Parathyroid adenoma (tissue), 2 donors: ENCODE data around the gene GRIN3A.

Experiments
- H2AFZ ChIP-seq: fragments of 300-600 bp; sonication (generic); one replicate; pipeline ENCODE4 v1.7.0; 2017; ENCODE audit warnings: antibody characterized with exemption, mild to moderate bottlenecking
- H3K27ac ChIP-seq: fragments of 300-600 bp; sonication (generic); one replicate; pipeline ENCODE4 v1.7.0; 2017
- H3K27me3 ChIP-seq: fragments of 300-600 bp; sonication (generic); one replicate; pipeline ENCODE4 v1.7.0; 2017; ENCODE audit warnings: low read length; ENCODE audit not compliant: control insufficient read depth, insufficient read depth
- H3K36me3 ChIP-seq: fragments of 300-600 bp; sonication (generic); one replicate; pipeline ENCODE4 v1.7.0; 2017; ENCODE audit warnings: low read length; ENCODE audit not compliant: control insufficient read depth, insufficient read depth
- H3K4me1 ChIP-seq: fragments of 300-600 bp; sonication (generic); one replicate; pipeline ENCODE4 v1.7.0; 2017; ENCODE audit warnings: control low read depth
- H3K4me2 ChIP-seq: fragments of 300-600 bp; sonication (generic); one replicate; pipeline ENCODE4 v1.7.0; 2017; ENCODE audit warnings: low read length
- H3K4me3 ChIP-seq: fragments of 300-600 bp; sonication (generic); one replicate; pipeline ENCODE4 v1.7.0; 2017; ENCODE audit warnings: low read depth, low read length
- H3K79me2 ChIP-seq: fragments of 300-600 bp; sonication (generic); one replicate; pipeline ENCODE4 v1.7.0; 2017; ENCODE audit warnings: control low read depth
- H3K9ac ChIP-seq: fragments of 300-600 bp; sonication (generic); one replicate; pipeline ENCODE4 v1.7.0; 2017; ENCODE audit warnings: mild to moderate bottlenecking
- H3K9me3 ChIP-seq: fragments of 300-600 bp; sonication (generic); one replicate; pipeline ENCODE4 v1.7.0; 2017; ENCODE audit warnings: low read length; ENCODE audit not compliant: control insufficient read depth
- CTCF ChIP-seq: fragments of 300-600 bp; sonication (generic); IDR thresholded peaks from one replicate; pipeline ENCODE4 v1.7.0; 2017; ENCODE audit warnings: antibody characterized with exemption, mild to moderate bottlenecking
- donor health status: primary hyperparathyroidism.

The GRIN3A gene

DNA sequence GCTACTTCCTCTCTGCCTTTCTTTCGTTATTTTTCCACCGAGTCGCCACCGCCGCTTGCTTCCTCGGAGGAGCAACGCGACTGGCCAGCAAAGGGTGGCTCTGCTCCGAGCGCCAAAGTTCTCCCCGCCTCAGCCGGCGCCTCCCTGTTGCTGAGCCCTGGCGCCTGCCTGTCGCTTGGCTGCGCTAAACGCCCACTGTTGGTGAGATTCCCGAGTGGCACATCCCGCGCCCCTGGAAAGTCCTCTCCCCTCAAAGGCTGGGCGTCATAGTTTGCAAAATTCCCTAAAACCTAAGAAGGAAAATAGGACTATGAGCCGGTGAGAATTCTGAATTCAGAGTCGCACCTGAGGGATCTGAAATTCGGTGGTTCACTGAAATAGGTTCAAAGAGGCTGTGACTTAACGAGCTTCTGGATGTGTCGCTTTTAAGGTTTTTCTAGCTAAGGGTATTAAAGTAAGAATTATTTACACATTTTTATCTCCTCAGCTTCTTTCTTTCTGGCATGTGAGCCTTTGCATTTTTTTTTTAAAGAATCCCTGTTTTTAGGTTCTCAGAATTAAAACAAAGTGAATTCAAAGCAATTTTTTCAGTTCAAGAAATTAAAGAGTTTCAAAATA, at the start of gene GRIN3A:
Gene GRIN3A (minus strand): TSS at position 82 of the 618 bp plus-strand sequence. CDS start 668 bp downstream, outside the sequence.
- H3K27ac ChIP-seq = no peak within 1 kb of the TSS
- H2AFZ ChIP-seq = no peak within 1 kb of the TSS
- H3K9ac ChIP-seq = no peak within 1 kb of the TSS
- no peaks in the 10 kb centered on the region for H3K9me3 ChIP-seq
- no peaks in the 10 kb centered on the region for H3K36me3 ChIP-seq
- no peaks in the 10 kb centered on the region for H3K79me2 ChIP-seq
- H3K27me3 ChIP-seq = peaks cover 6% of the 10 kb centered on the region
- no peaks in the 10 kb centered on the region for H3K4me1 ChIP-seq
- H3K4me2 ChIP-seq = peak within 1 kb of the TSS; percentile 74
- peak within 1 kb of the TSS; percentile 39 for H3K4me3 ChIP-seq
- TF ChIP-seq CTCF = no peak

DNA sequence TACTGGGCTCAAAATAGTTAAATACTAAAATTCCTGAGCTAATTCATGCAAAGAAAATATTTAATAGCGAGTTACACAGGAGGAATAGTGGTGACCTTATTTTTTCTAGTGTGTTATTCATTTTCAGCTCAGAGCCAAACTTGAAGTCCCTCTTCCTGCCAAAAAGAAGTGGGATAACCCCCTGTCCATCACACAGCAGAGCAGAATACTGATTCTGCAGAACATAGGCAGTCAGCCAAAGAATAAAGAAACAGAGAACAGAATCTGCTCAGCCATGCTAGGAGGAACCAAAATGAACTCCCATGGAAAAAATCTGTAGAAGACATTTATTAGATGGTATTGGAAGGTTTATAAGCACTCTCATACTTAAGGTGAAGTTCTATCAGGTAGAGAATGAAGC, 49.4 kb upstream of the GRIN3A start:
- no peak overlapping the region for H3K4me3 ChIP-seq
- H3K79me2 ChIP-seq = no peaks in the 10 kb centered on the region
- no peaks in the 10 kb centered on the region for H3K9me3 ChIP-seq
- no peak overlapping the region for H3K4me2 ChIP-seq
- no peak overlapping the region for H3K27ac ChIP-seq
- H3K9ac ChIP-seq = no peak overlapping the region
- no peak for TF ChIP-seq CTCF
- no peak overlapping the region for H2AFZ ChIP-seq
- no peaks in the 10 kb centered on the region for H3K4me1 ChIP-seq
- H3K36me3 ChIP-seq = no peaks in the 10 kb centered on the region
- no peaks in the 10 kb centered on the region for H3K27me3 ChIP-seq

GRCh38 chr9:101778332-101778731, 39.9 kb upstream of the GRIN3A start:
- no peak for TF ChIP-seq CTCF
- H3K27ac ChIP-seq = no peak overlapping the region
- no peak overlapping the region for H3K9ac ChIP-seq
- H3K4me1 ChIP-seq = no peaks in the 10 kb centered on the region
- H3K9me3 ChIP-seq = no peaks in the 10 kb centered on the region
- no peaks in the 10 kb centered on the region for H3K36me3 ChIP-seq
- H3K27me3 ChIP-seq = no peaks in the 10 kb centered on the region
- no peak overlapping the region for H3K4me2 ChIP-seq
- H3K79me2 ChIP-seq = no peaks in the 10 kb centered on the region
- H2AFZ ChIP-seq = no peak overlapping the region
- H3K4me3 ChIP-seq = no peak overlapping the region

DNA sequence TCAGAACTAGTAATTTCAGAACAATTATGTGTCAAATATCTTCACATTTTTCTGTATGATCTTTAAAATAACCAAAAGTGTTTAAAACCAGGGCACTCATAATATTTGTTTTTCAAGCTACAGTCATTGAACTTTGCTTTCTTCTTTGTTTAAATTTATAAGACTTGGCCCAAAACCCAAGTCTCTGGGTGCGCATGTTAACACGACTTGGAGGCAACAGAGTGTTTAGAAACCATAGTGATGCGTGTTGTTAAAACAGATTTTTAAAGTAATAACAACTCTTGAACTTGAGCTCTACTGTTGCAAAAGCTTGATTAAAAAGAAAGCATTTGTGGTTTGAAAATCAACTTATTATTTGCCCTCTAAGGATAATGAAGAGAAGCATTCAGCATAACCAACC, 26.0 kb upstream of the GRIN3A start:
- Histone ChIP-seq H2AFZ (no peak overlapping the region), H3K4me1 (no peaks in the 10 kb centered on the region)
- no peak for TF ChIP-seq CTCF

GRCh38 chr9:101758304-101758930, 20.0 kb upstream of the GRIN3A start:
- Histone ChIP-seq H3K27me3 (no peaks in the 10 kb centered on the region), H3K4me1 (no peaks in the 10 kb centered on the region), H3K27ac (no peak overlapping the region), H3K79me2 (no peaks in the 10 kb centered on the region), H2AFZ (no peak overlapping the region), H3K4me2 (no peak overlapping the region), H3K36me3 (no peaks in the 10 kb centered on the region), H3K9me3 (no peaks in the 10 kb centered on the region), H3K9ac (no peak overlapping the region), H3K4me3 (no peak overlapping the region)
- TF ChIP-seq CTCF = no peak

More for the DNA sequence above, 26.0 kb upstream of the GRIN3A start:
- Histone ChIP-seq H3K27me3 (no peaks in the 10 kb centered on the region), H3K27ac (no peak overlapping the region), H3K9ac (no peak overlapping the region), H3K79me2 (no peaks in the 10 kb centered on the region), H3K4me3 (no peak overlapping the region), H3K9me3 (no peaks in the 10 kb centered on the region), H3K4me2 (no peak overlapping the region), H3K36me3 (no peaks in the 10 kb centered on the region)
